H1 (cell line): Measurements from ENCODE around the gene CCDC86. TPM values are rescaled to one million over a fixed set of nuclear protein-coding genes. Genes with fewer than 3 reads are reported as not detected.

ENCODE experiments used
- CTCF ChIA-PET: fragments of 300-600 bp; sonication (Branson Sonifier 250); formaldehyde crosslinking; loops from one replicate; lab custom pipeline; 2021; ENCODE audit not compliant: partially characterized antibody; lab: Charles Lee
- POLR2A ChIA-PET: fragments of 300-600 bp; sonication (Branson Sonifier 250); formaldehyde crosslinking; loops from one replicate; lab custom pipeline; 2021; ENCODE audit warnings: inconsistent platforms; ENCODE audit not compliant: partially characterized antibody; lab: Charles Lee
- DNase-seq, 2 experiments: peaks; one replicate each; pipeline versions ENCODE4 v3.0.0 to v3.0.0-alpha.2; 2010 to 2022; ENCODE audit warnings: low spot score in 2 of 2, low read depth in 1 of 2, mixed read lengths in 1 of 2
- FAIRE-seq: peaks from 2 replicates; lab custom pipeline; 2011; peaks lifted over from hg19 to GRCh38; lab: Jason Lieb, UNC
- H2AFZ ChIP-seq: 2 replicates; pipeline ENCODE4 v1.8.1; 2012; ENCODE audit warnings: low read length, inconsistent platforms
- H2AK5ac ChIP-seq: 2 replicates; pipeline ENCODE4 v1.6.1; 2013; ENCODE audit warnings: low read depth, low read length
- H2BK120ac ChIP-seq: replicated peaks from 2 replicates; pipeline ENCODE3; 2013; ENCODE audit warnings: low read depth, low read length, inconsistent platforms
- H2BK12ac ChIP-seq: 2 replicates; pipeline ENCODE4 v1.6.1; 2013; ENCODE audit warnings: low read depth, low read length
- H2BK15ac ChIP-seq: 2 replicates; pipeline ENCODE4 v1.6.1; 2013; ENCODE audit warnings: low read length
- H2BK20ac ChIP-seq: 2 replicates; pipeline ENCODE4 v1.6.1; 2013; ENCODE audit warnings: low read length
- H2BK5ac ChIP-seq: 2 replicates; pipeline ENCODE4 v1.6.1; 2013; ENCODE audit warnings: low read depth, low read length
- H3K14ac ChIP-seq: 2 replicates; pipeline ENCODE4 v1.6.1; 2013; ENCODE audit warnings: inconsistent platforms; ENCODE audit not compliant: insufficient read length
- H3K18ac ChIP-seq: 2 replicates; pipeline ENCODE4 v1.6.1; 2013; ENCODE audit warnings: low read length; ENCODE audit errors: extremely low read depth
- H3K23ac ChIP-seq: 2 replicates; pipeline ENCODE4 v1.6.1; 2013; ENCODE audit warnings: inconsistent platforms; ENCODE audit not compliant: insufficient read length
- H3K23me2 ChIP-seq: 2 replicates; pipeline ENCODE4 v1.6.1; 2013; ENCODE audit warnings: low read depth, low read length
- H3K27ac ChIP-seq: 2 replicates; pipeline ENCODE4 v1.6.1; 2011; ENCODE audit warnings: low read depth, low read length, inconsistent platforms
- H3K27me3 ChIP-seq, 4 experiments: replicated peaks in 1 of 4; 1 replicate in 1 of 4; 2 replicates in 3 of 4; pipeline versions ENCODE4 v1.6.1 to v1.8.1; 2011 to 2013; ENCODE audit warnings: low read length in 3 of 4, mild to moderate bottlenecking in 3 of 4, inconsistent platforms in 2 of 4, mixed read lengths in 2 of 4, moderate library complexity in 1 of 4; ENCODE audit not compliant: control insufficient read depth in 3 of 4, insufficient read depth in 3 of 4; ENCODE audit errors: extremely low read depth in 1 of 4
- H3K36me3 ChIP-seq, 4 experiments: 2 replicates each; pipeline versions ENCODE4 v1.6.1 to v1.8.1; 2011 to 2013; ENCODE audit warnings: mild to moderate bottlenecking in 4 of 4, low read length in 3 of 4, moderate library complexity in 2 of 4, control low read depth in 1 of 4, inconsistent platforms in 1 of 4; ENCODE audit not compliant: insufficient read depth in 4 of 4, control insufficient read depth in 2 of 4
- H3K4ac ChIP-seq: replicated peaks from 2 replicates; pipeline ENCODE3; 2013; ENCODE audit warnings: low read length, low read depth, mixed read lengths, inconsistent platforms; ENCODE audit not compliant: insufficient read length
- H3K4me1 ChIP-seq, 4 experiments: replicated peaks in 1 of 4; 1 replicate in 1 of 4; 2 replicates in 3 of 4; pipeline versions ENCODE4 v1.6.1 to v1.8.1; 2011 to 2013; ENCODE audit warnings: low read length in 3 of 4, inconsistent platforms in 2 of 4, mixed read lengths in 1 of 4; ENCODE audit not compliant: insufficient read depth in 4 of 4, control insufficient read depth in 3 of 4
- H3K4me2 ChIP-seq, 2 experiments: 2 replicates each; pipeline versions ENCODE4 v1.6.1 to v1.8.1; 2011 to 2013; ENCODE audit warnings: low read depth in 2 of 2, low read length in 2 of 2, control low read depth in 1 of 2, inconsistent platforms in 1 of 2, mild to moderate bottlenecking in 1 of 2; ENCODE audit not compliant: insufficient read depth in 1 of 2
- H3K4me3 ChIP-seq, 4 experiments: fragments of 200-600, 300-600 bp in 1 of 4; sonication (generic), shearing (Covaris generic), sonication (Bioruptor Twin) in 1 of 4; 2 replicates each; pipeline versions ENCODE4 v1.5.1 to v1.8.1; 2011 to 2016; ENCODE audit warnings: low read length in 4 of 4, low read depth in 3 of 4, control low read depth in 2 of 4, inconsistent platforms in 2 of 4, mild to moderate bottlenecking in 2 of 4, mixed read lengths in 1 of 4, moderate library complexity in 1 of 4; ENCODE audit not compliant: insufficient read depth in 2 of 4; ENCODE audit errors: extremely low read depth in 1 of 4
- H3K56ac ChIP-seq: replicated peaks from 2 replicates; pipeline ENCODE3; 2013; ENCODE audit warnings: low read depth, mild to moderate bottlenecking, mixed read lengths, low read length, inconsistent platforms; ENCODE audit not compliant: insufficient read length
- H3K79me1 ChIP-seq: 2 replicates; pipeline ENCODE4 v1.6.1; 2013; ENCODE audit warnings: low read depth, low read length, control low read depth
- H3K79me2 ChIP-seq, 2 experiments: 2 replicates each; pipeline versions ENCODE4 v1.6.1 to v1.8.1; 2012 to 2013; ENCODE audit warnings: low read length in 2 of 2, mild to moderate bottlenecking in 2 of 2, inconsistent platforms in 1 of 2; ENCODE audit not compliant: insufficient read depth in 2 of 2, control insufficient read depth in 1 of 2
- H3K9ac ChIP-seq, 4 experiments: replicated peaks in 1 of 4; 1 replicate in 1 of 4; 2 replicates in 3 of 4; pipeline versions ENCODE4 v1.6.1 to v1.8.1; 2011 to 2013; ENCODE audit warnings: low read depth in 3 of 4, low read length in 3 of 4, control low read depth in 2 of 4, mild to moderate bottlenecking in 2 of 4, moderate library complexity in 2 of 4, inconsistent platforms in 1 of 4; ENCODE audit errors: extremely low read depth in 1 of 4
- H3K9me3 ChIP-seq, 2 experiments: 2 replicates each; pipeline versions ENCODE4 v1.6.1 to v1.8.1; 2012 to 2013; ENCODE audit warnings: mild to moderate bottlenecking in 2 of 2, moderate library complexity in 2 of 2, control low read depth in 1 of 2, inconsistent platforms in 1 of 2, low read depth in 1 of 2, low read length in 1 of 2, mixed read lengths in 1 of 2; ENCODE audit not compliant: insufficient read depth in 2 of 2
- H4K20me1 ChIP-seq, 2 experiments: replicated peaks in 1 of 2; 2 replicates each; pipeline versions ENCODE3 to v1.8.1; 2011 to 2013; ENCODE audit warnings: inconsistent platforms in 2 of 2, low read length in 2 of 2, mild to moderate bottlenecking in 1 of 2; ENCODE audit not compliant: insufficient read depth in 2 of 2, control insufficient read depth in 1 of 2
- H4K5ac ChIP-seq: 2 replicates; pipeline ENCODE4 v1.6.1; 2013; ENCODE audit warnings: low read length, low read depth, mixed read lengths, inconsistent platforms; ENCODE audit not compliant: insufficient read length
- H4K8ac ChIP-seq: 2 replicates; pipeline ENCODE4 v1.8.0; 2013; ENCODE audit warnings: mild to moderate bottlenecking, moderate library complexity, low read length, inconsistent platforms; ENCODE audit not compliant: insufficient read depth; ENCODE audit errors: extremely low read depth
- H4K91ac ChIP-seq: replicated peaks from 2 replicates; pipeline ENCODE3; 2013; ENCODE audit warnings: low read length, mixed read lengths, inconsistent platforms; ENCODE audit not compliant: insufficient read length
- ATF2 ChIP-seq: IDR thresholded peaks from 2 replicates; pipeline ENCODE4 v1.6.1; 2012; ENCODE audit warnings: low read length, inconsistent platforms
- ATF3 ChIP-seq: IDR thresholded peaks from 2 replicates; pipeline ENCODE4 v1.6.1; 2011; ENCODE audit warnings: low read depth, mild to moderate bottlenecking, low read length; ENCODE audit not compliant: insufficient read depth
- JUN ChIP-seq: IDR thresholded peaks from 2 replicates; pipeline ENCODE4 v1.6.1; 2011; ENCODE audit warnings: low read depth, mild to moderate bottlenecking, improper control_type of control experiment, low read length
- POLR2A ChIP-seq, 2 experiments: IDR thresholded peaks; 1 replicate in 1 of 2; 2 replicates in 1 of 2; pipeline ENCODE4 v1.6.1; 2011; ENCODE audit warnings: low read depth in 2 of 2, low read length in 2 of 2, mild to moderate bottlenecking in 2 of 2; ENCODE audit errors: control extremely low read depth in 1 of 2
- SRF ChIP-seq: IDR thresholded peaks from 2 replicates; pipeline ENCODE4 v1.6.1; 2011; ENCODE audit warnings: mild to moderate bottlenecking, low read depth, low read length, moderate library complexity
- WGBS, 2 experiments: shearing (Covaris generic) in 1 of 2; methylation state at CpG; one replicate each; pipeline versions ENCODE4 v1.1.6 to v1.1.7; 2013 to 2015; ENCODE audit warnings: low lambda C conversion rate in 2 of 2, mixed read lengths in 2 of 2, inconsistent platforms in 1 of 2, low coverage in 1 of 2, missing lambda C conversion rate in 1 of 2; ENCODE audit not compliant: insufficient replicate concordance in 2 of 2, insufficient coverage in 1 of 2, insufficient read length in 1 of 2; ENCODE audit errors: extremely low coverage in 1 of 2, missing lambda C conversion rate in 1 of 2; 5-methylcytosine and 5-hydroxymethylcytosine counted together
- polyA plus RNA-seq, 7 experiments: library from polyadenylated mRNA; depleted of rRNA in 3 of 7; stranded (reverse) in 5 of 7; unstranded in 2 of 7; fragments of >200 nt in 5 of 7; fragments of 200-250 nt in 2 of 7; gene quantifications; 1 replicate in 5 of 7; 2 replicates in 1 of 7; 4 replicates in 1 of 7; pipeline versions ENCODE4 v1.2.1 to v1.2.3, GENCODE V29; 2011 to 2013; ENCODE audit warnings: missing spikeins in 2 of 7, mixed read lengths in 2 of 7
- total RNA-seq: library from RNA; stranded (reverse); fragmentation: NEBNext Ultra II Directional; extraction: Animal tissue kit (Norgen Biotek cat#: 25700); gene quantifications from 2 replicates; pipeline ENCODE4 v1.2.1, GENCODE V29; 2021

Gene CCDC86
- total and polyA plus RNA-seq, 2 of the 8 experiments (the other 6 are each of a cell fraction or from before 2014, with no cell fraction given) = 37.7 to 76.4 TPM

DNA sequence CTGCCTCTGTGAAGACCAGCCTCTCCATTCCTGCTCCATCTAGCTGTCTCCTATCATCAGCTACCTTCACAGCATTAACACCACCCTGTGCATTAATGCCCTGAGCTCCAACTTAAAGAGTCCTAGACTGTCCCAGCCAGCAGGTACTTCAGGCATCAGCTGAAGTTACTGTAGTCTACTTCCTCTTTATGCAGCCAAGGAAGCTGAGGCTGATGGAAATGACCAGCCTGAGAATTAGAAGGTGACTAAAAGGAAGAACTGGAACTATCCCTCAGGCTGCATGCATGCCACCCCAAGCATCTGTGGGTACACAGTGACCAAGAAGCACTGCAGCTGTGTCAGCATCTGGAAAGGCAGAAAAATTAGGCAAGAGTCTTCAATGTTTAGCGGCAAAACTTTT is 28.6 kb upstream of the CCDC86 start:
- H3K56ac ChIP-seq = no peak overlapping the region
- H3K79me1 ChIP-seq = no peaks in the 10 kb centered on the region
- H2AFZ ChIP-seq = no peak overlapping the region
- H3K23ac ChIP-seq = no peak overlapping the region
- no peak overlapping the region for H3K4me2 ChIP-seq
- H4K91ac ChIP-seq = no peak overlapping the region
- no peak overlapping the region for H3K4me3 ChIP-seq
- H4K5ac ChIP-seq = no peak overlapping the region
- ChIA-PET POLR2A (no interaction called here), CTCF (interaction anchor here (0.9 to 1.6 kb wide), 2 partner anchors 17 to 19 kb away, joined by 3 to 8 read pairs; no protein-coding TSS in a partner anchor)
- no peaks in the 10 kb centered on the region for H3K27me3 ChIP-seq
- no peaks in the 10 kb centered on the region; a peak in 1 of 7 replicates for H3K4me1 ChIP-seq
- no peak overlapping the region for H2BK20ac ChIP-seq
- H2BK5ac ChIP-seq = no peak overlapping the region
- H3K9me3 ChIP-seq = peaks cover 8 to 9% of the 10 kb centered on the region in 2 experiments; a peak in 3 of 4 replicates
- H4K20me1 ChIP-seq = no peaks in the 10 kb centered on the region
- no peak overlapping the region for H3K4ac ChIP-seq
- no peaks in the 10 kb centered on the region for H3K79me2 ChIP-seq
- H4K8ac ChIP-seq = no peak overlapping the region
- no peak overlapping the region for H2BK120ac ChIP-seq
- no peak overlapping the region for H3K18ac ChIP-seq
- no peak overlapping the region for H3K14ac ChIP-seq
- no peak for DNase-seq
- TF ChIP-seq SRF (no peak), ATF3 (no peak), ATF2 (no peak), JUN (no peak), POLR2A (IDR thresholded peaks at IDR 0.05; ENCODE audit: control extremely low read depth in 1 of 2, low read depth in 2 of 2, low read length in 2 of 2) (no peak)
- H3K27ac ChIP-seq = no peak overlapping the region
- WGBS, 2 experiments = 100% methylated on average over 1 of the region's 1 CpG; no CpG with 5 or more reads in 1 of the 2 experiments
- H2AK5ac ChIP-seq = no peak overlapping the region
- no peak for FAIRE-seq
- H2BK15ac ChIP-seq = no peak overlapping the region
- H3K9ac ChIP-seq = no peak overlapping the region
- no peaks in the 10 kb centered on the region; the same call in 1 of the 2 replicates for H3K23me2 ChIP-seq
- no peaks in the 10 kb centered on the region for H3K36me3 ChIP-seq
- H2BK12ac ChIP-seq = no peak overlapping the region
